ENCODE measurements around the gene ZNF221. TPM values are rescaled to one million over a fixed set of nuclear protein-coding genes. Genes with fewer than 3 reads are reported as not detected.

The ZNF221 gene
- 11.6 TPM for total RNA-seq

GRCh38 chr19:43950834-43951645 lies at the start of gene ZNF221:
Gene ZNF221 (plus strand): TSS chr19:43951228. CDS start chr19:43962727, 11,499 bp downstream.

GRCh38 chr19:43934985-43935708 lies 15.9 kb upstream of the ZNF221 start, which contains the start of gene ZNF45:
Gene ZNF45 (minus strand): TSS chr19:43935282. CDS start chr19:43922185, 13,097 bp downstream.

GRCh38 chr19:43983912-43984686 lies 33.1 kb downstream of the ZNF221 start, which contains the start of gene ZNF155:
Gene ZNF155 (plus strand): TSS chr19:43984188. CDS start chr19:43988544, 4,356 bp downstream.

GRCh38 chr19:44002566-44003460 lies 51.8 kb downstream of the ZNF221 start, which contains the start of gene ZNF230:
Gene ZNF230 (plus strand): TSS chr19:44002957. CDS start chr19:44007079, 4,122 bp downstream.

Small RNAs within 50 kb of the gene (small RNA-seq; reads per million reads assigned to genes)
- not detected for gene AC006213.5 (ENCODE audit: low replicate concordance)

Other genes starting within 250 kb of the ZNF221 start
- gene IRGC, start 235.2 kb upstream of the ZNF221 start, total RNA-seq, result not detected
- gene SMG9, start 196.3 kb upstream of the ZNF221 start, total RNA-seq, result 23.2 TPM
- gene KCNN4, start 170.3 kb upstream of the ZNF221 start, total RNA-seq, result 3.7 TPM
- 0.99 TPM for gene LYPD5, start 148.8 kb upstream of the ZNF221 start, total RNA-seq
- gene ZNF283, start 123.9 kb upstream of the ZNF221 start, total RNA-seq, result 26.7 TPM
- 2.9 TPM for gene ZNF404, start 67.3 kb upstream of the ZNF221 start, total RNA-seq
- 19.3 TPM for gene ZNF45, start 15.9 kb upstream of the ZNF221 start, total RNA-seq
- 11.1 TPM for gene ZNF155, start 33.0 kb downstream of the ZNF221 start, total RNA-seq
- 6.0 TPM for gene ZNF230, start 51.7 kb downstream of the ZNF221 start, total RNA-seq
- 3.3 TPM for gene ZNF222, start 74.2 kb downstream of the ZNF221 start, total RNA-seq
- 8.3 TPM for gene ZNF223, start 100.8 kb downstream of the ZNF221 start, total RNA-seq
- gene ZNF284, start 120.9 kb downstream of the ZNF221 start, total RNA-seq, result 3.7 TPM
- 45.6 TPM for gene ZNF224, start 143.1 kb downstream of the ZNF221 start, total RNA-seq
- 8.2 TPM for gene ZNF225, start 162.2 kb downstream of the ZNF221 start, total RNA-seq
- gene ZNF234, start 190.3 kb downstream of the ZNF221 start, total RNA-seq, result 13.7 TPM
- 23.0 TPM for gene ZNF226, start 213.9 kb downstream of the ZNF221 start, total RNA-seq

Measured in metanephros (tissue), 2 donors.